Measurements from ENCODE around the gene FRMD1. TPM values are rescaled to one million over a fixed set of nuclear protein-coding genes. Genes with fewer than 3 reads are reported as not detected.
A peak's percentile ranks its signal among the peaks of the same experiment; 100 is the strongest.

The FRMD1 gene
- total and polyA plus RNA-seq, 2 of the 8 experiments (the other 6 are each of a cell fraction or from before 2014, with no cell fraction given): 0.36 TPM; not detected in 1

DNA sequence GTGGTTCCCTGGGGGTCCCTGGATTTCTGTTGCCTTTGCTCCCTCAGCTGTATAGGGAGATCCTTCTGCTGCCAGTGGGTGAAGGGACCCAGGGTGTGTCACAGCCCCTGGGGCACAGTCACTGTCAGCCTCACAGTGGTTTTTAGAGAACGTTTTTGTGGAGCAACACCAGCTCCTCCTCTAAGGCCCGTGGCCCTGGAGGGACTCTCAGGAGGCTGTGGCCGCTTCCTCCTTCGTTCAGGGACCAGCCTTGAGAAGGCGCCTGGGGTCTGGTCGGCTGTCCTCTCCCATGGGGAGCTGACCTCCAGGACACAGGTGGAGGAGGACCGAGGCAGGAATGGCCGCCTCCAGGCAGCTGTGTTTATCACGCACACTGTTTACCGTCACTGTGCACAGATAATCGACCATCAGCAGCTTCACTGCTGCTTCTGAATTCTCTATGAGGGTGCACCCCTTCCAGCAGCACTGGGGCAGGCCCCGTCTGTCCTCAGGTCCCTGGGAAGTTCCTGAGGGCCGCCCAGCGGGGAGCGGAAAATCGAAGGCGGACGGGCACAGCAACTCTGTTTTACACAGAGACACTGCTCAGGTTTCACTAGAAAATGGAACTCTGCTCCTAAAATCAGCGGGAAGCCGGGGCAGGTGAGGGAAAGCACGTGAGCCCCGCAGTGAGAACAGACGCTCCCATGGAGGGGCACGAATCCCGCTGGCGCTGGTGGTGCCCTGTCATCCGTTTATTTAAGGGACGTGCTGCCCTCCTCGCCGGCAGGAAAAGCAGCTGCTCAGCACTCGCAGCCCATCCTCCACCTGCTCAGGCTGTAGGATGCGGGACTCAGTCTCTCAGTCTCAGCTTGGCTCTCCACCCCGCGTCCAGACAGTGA, 10.4 kb upstream of the FRMD1 start:
- Histone ChIP-seq H2AFZ (ENCODE audit: low read length) (peak overlapping the region; percentile 50; the same call in 1 of the 2 replicates), H3K9ac (replicated peaks in 1 of 4; ENCODE audit: extremely low read depth in 1 of 4, low read depth in 3 of 4, low read length in 3 of 4) (no peak overlapping the region), H3K27me3 (replicated peaks in 1 of 4; ENCODE audit: control insufficient read depth in 3 of 4, extremely low read depth in 1 of 4, insufficient read depth in 3 of 4, low read length in 3 of 4) (peaks cover 0 to 2% (median 0%) of the 10 kb centered on the region in 4 experiments; a peak in 2 of 7 replicates), H3K4me2 (ENCODE audit: insufficient read depth in 1 of 2, low read depth in 2 of 2, low read length in 2 of 2) (no peak overlapping the region; a peak in 1 of 4 replicates), H4K20me1 (replicated peaks in 1 of 2; ENCODE audit: control insufficient read depth in 1 of 2, insufficient read depth in 2 of 2, low read length in 2 of 2) (no peaks in the 10 kb centered on the region), H2BK12ac (ENCODE audit: low read depth, low read length) (no peak overlapping the region), H3K23ac (ENCODE audit: insufficient read length) (no peak overlapping the region), H3K9me3 (ENCODE audit: insufficient read depth in 2 of 2, low read depth in 1 of 2, low read length in 1 of 2) (no peaks in the 10 kb centered on the region), H3K14ac (ENCODE audit: insufficient read length) (peak overlapping the region; percentile 45), H2BK120ac (replicated peaks; ENCODE audit: low read depth, low read length) (peak overlapping the region; percentile 54), H4K5ac (ENCODE audit: insufficient read length, low read depth, low read length) (no peak overlapping the region), H3K4me1 (replicated peaks in 1 of 4; ENCODE audit: control insufficient read depth in 3 of 4, insufficient read depth in 4 of 4, low read length in 3 of 4) (peaks cover 0 to 29% (median 13%) of the 10 kb centered on the region in 4 experiments; a peak in 6 of 7 replicates), H4K8ac (ENCODE audit: extremely low read depth, insufficient read depth, low read length) (no peak overlapping the region; the same call in 1 of the 2 replicates), H2AK5ac (ENCODE audit: low read depth, low read length) (0 out of 2 replicates have a peak overlapping the region, but pooled peaks have one; percentile 53), H4K91ac (replicated peaks; ENCODE audit: insufficient read length, low read length) (peak overlapping the region; percentile 73), H3K23me2 (ENCODE audit: low read depth, low read length) (no peaks in the 10 kb centered on the region), H2BK5ac (ENCODE audit: low read depth, low read length) (peak overlapping the region; percentile 52; the same call in 1 of the 2 replicates), H3K79me1 (ENCODE audit: low read depth, low read length) (no peaks in the 10 kb centered on the region), H3K56ac (replicated peaks; ENCODE audit: insufficient read length, low read depth, low read length) (no peak overlapping the region), H3K4me3 (ENCODE audit: extremely low read depth in 1 of 4, insufficient read depth in 2 of 4, low read depth in 3 of 4, low read length in 4 of 4) (no peak overlapping the region), H2BK15ac (ENCODE audit: low read length) (0 out of 2 replicates have a peak overlapping the region, but pooled peaks have one; percentile 61), H2BK20ac (ENCODE audit: low read length) (no peak overlapping the region), H3K27ac (ENCODE audit: low read depth, low read length) (no peak overlapping the region), H3K18ac (ENCODE audit: extremely low read depth, low read length) (no peak overlapping the region; the same call in none of the 2 replicates), H3K4ac (replicated peaks; ENCODE audit: insufficient read length, low read depth, low read length) (peak overlapping the region; percentile 83), H3K36me3 (ENCODE audit: control insufficient read depth in 2 of 4, insufficient read depth in 4 of 4, low read length in 3 of 4) (no peaks in the 10 kb centered on the region), H3K79me2 (ENCODE audit: control insufficient read depth in 1 of 2, insufficient read depth in 2 of 2, low read length in 2 of 2) (no peaks in the 10 kb centered on the region)
- ChIA-PET POLR2A (ENCODE audit: partially characterized antibody) (interaction anchor here (1.4 kb wide), 1 partner anchor 42 kb away, joined by 3 read pairs; no protein-coding TSS in a partner anchor), CTCF (ENCODE audit: partially characterized antibody) (interaction anchor here (0.7 to 2.4 kb wide), 11 partner anchors 14 to 50 kb away, joined by 4 to 12 read pairs (median 6); no protein-coding TSS in a partner anchor)
- TF ChIP-seq, protein P1, sequence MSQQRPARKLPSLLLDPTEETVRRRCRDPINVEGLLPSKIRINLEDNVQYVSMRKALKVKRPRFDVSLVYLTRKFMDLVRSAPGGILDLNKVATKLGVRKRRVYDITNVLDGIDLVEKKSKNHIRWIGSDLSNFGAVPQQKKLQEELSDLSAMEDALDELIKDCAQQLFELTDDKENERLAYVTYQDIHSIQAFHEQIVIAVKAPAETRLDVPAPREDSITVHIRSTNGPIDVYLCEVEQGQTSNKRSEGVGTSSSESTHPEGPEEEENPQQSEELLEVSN (IDR thresholded peaks at IDR 0.05): peak; percentile 94
- TF ChIP-seq, protein P2, sequence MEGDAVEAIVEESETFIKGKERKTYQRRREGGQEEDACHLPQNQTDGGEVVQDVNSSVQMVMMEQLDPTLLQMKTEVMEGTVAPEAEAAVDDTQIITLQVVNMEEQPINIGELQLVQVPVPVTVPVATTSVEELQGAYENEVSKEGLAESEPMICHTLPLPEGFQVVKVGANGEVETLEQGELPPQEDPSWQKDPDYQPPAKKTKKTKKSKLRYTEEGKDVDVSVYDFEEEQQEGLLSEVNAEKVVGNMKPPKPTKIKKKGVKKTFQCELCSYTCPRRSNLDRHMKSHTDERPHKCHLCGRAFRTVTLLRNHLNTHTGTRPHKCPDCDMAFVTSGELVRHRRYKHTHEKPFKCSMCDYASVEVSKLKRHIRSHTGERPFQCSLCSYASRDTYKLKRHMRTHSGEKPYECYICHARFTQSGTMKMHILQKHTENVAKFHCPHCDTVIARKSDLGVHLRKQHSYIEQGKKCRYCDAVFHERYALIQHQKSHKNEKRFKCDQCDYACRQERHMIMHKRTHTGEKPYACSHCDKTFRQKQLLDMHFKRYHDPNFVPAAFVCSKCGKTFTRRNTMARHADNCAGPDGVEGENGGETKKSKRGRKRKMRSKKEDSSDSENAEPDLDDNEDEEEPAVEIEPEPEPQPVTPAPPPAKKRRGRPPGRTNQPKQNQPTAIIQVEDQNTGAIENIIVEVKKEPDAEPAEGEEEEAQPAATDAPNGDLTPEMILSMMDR (IDR thresholded peaks at IDR 0.05; ENCODE audit: control extremely low read depth in 1 of 3, insufficient read depth in 1 of 3, low read depth in 1 of 3, low read length in 3 of 3): no peak
- TF ChIP-seq, protein P3, sequence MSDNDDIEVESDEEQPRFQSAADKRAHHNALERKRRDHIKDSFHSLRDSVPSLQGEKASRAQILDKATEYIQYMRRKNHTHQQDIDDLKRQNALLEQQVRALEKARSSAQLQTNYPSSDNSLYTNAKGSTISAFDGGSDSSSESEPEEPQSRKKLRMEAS (IDR thresholded peaks at IDR 0.05): peak; percentile 84
- no peak for DNase-seq (ENCODE audit: low read depth in 1 of 2, low spot score in 2 of 2)
- WGBS, 2 experiments (ENCODE audit: extremely low coverage in 1 of 2, insufficient coverage in 1 of 2, insufficient read length in 1 of 2, insufficient replicate concordance in 2 of 2, low coverage in 1 of 2, low lambda C conversion rate in 2 of 2, missing lambda C conversion rate in 1 of 2): 79% methylated on average over 34 of the region's 34 CpGs; no CpG with 5 or more reads in 1 of the 2 experiments
- no peak for FAIRE-seq
